GM12878 (cell line): Measurements from ENCODE around the gene CYTH3. TPM values are rescaled to one million over a fixed set of nuclear protein-coding genes. Genes with fewer than 3 reads are reported as not detected.

Experiments
- ATAC-seq: fragments of 200-7000 bp; cut with Tn5 transposase; 3 replicates; pipeline ENCODE4 v1.9.1; 2020; ENCODE audit warnings: mild to moderate bottlenecking, moderate library complexity
- BruUV-seq: library from RNA; stranded (reverse); fragments of 400-500 nt; replicated peaks from 2 replicates; lab custom pipeline; 2021; lab: Mats Ljungman, UMichigan
- CTCF ChIA-PET: fragments of 300-600 bp; sonication (Branson Sonifier 250); formaldehyde crosslinking; extraction: SDS; loops from one replicate; lab custom pipeline; 2021; ENCODE audit warnings: inconsistent platforms; lab: Yijun Ruan, JAX
- POLR2A ChIA-PET: fragments of 350-600 bp; formaldehyde crosslinking; extraction: SDS; loops from one replicate; lab custom pipeline; 2021; ENCODE audit warnings: inconsistent platforms; lab: Charles Lee
- RAD21 ChIA-PET: fragments of 300-600 bp; sonication (Branson Sonifier 250); formaldehyde crosslinking; loops from one replicate; lab custom pipeline; 2023; ENCODE audit warnings: antibody characterized with exemption; ENCODE audit not compliant: unreplicated experiment; lab: Charles Lee
- SMC1A ChIA-PET: fragments of 300-600 bp; sonication (Branson Sonifier 250); formaldehyde crosslinking; loops from one replicate; lab custom pipeline; 2023; ENCODE audit not compliant: unreplicated experiment, uncharacterized antibody; lab: Charles Lee
- DNase-seq: peaks from one replicate; pipeline ENCODE4 v3.0.0-alpha.2; 2011; ENCODE audit warnings: low read depth, low spot score
- FAIRE-seq: peaks from 3 replicates; lab custom pipeline; 2011; peaks lifted over from hg19 to GRCh38; lab: Jason Lieb, UNC
- H2AFZ ChIP-seq: 2 replicates; pipeline ENCODE4 v1.6.0; 2011; ENCODE audit warnings: low read depth, low read length, control low read depth; ENCODE audit not compliant: control insufficient read depth
- H3K27ac ChIP-seq: 2 replicates; pipeline ENCODE4 v1.5.1; 2011; ENCODE audit warnings: control low read depth; ENCODE audit not compliant: control insufficient read depth, insufficient read depth
- H3K27me3 ChIP-seq, 2 experiments: replicated peaks in 1 of 2; 2 replicates each; pipeline versions ENCODE4 v1.6.0 to v1.6.1; 2011; ENCODE audit warnings: low read length in 1 of 2; ENCODE audit not compliant: control insufficient read depth in 2 of 2, insufficient read depth in 2 of 2
- H3K36me3 ChIP-seq, 2 experiments: 2 replicates each; pipeline ENCODE4 v1.5.1; 2011; ENCODE audit warnings: low read length in 1 of 2; ENCODE audit not compliant: control insufficient read depth in 2 of 2, insufficient read depth in 2 of 2
- H3K4me1 ChIP-seq: 2 replicates; pipeline ENCODE4 v1.6.1; 2011; ENCODE audit warnings: mild to moderate bottlenecking, low read length, moderate library complexity, mixed read lengths; ENCODE audit not compliant: control insufficient read depth, insufficient read depth
- H3K4me2 ChIP-seq: 2 replicates; pipeline ENCODE4 v1.6.0; 2011; ENCODE audit warnings: control low read depth; ENCODE audit not compliant: control insufficient read depth, insufficient read depth
- H3K4me3 ChIP-seq: fragments of 200-600 bp; sonication (generic); 2 replicates; pipeline ENCODE4 v1.5.1; 2016
- H3K79me2 ChIP-seq: 2 replicates; pipeline ENCODE4 v1.6.0; 2011; ENCODE audit warnings: low read length; ENCODE audit not compliant: control insufficient read depth, insufficient read depth
- H3K9ac ChIP-seq: 2 replicates; pipeline ENCODE4 v1.8.0; 2011; ENCODE audit warnings: low read length, control low read depth, mixed read lengths; ENCODE audit not compliant: control insufficient read depth, insufficient read depth
- H3K9me3 ChIP-seq: replicated peaks from 3 replicates; pipeline ENCODE4 v1.5.1; 2011; ENCODE audit warnings: mild to moderate bottlenecking, low read length; ENCODE audit not compliant: control insufficient read depth, insufficient read depth
- H4K20me1 ChIP-seq: 2 replicates; pipeline ENCODE4 v1.6.0; 2011; ENCODE audit not compliant: control insufficient read depth, insufficient read depth
- CEBPB ChIP-seq, 2 experiments: fragments of 150-350 bp in 1 of 2; IDR thresholded peaks; 2 replicates each; pipeline ENCODE4 v1.6.1; 2012 to 2014; ENCODE audit warnings: low read depth in 2 of 2, low read length in 2 of 2, borderline replicate concordance in 1 of 2, inconsistent platforms in 1 of 2
- JUNB ChIP-seq: IDR thresholded peaks from 2 replicates; pipeline ENCODE4 v1.6.1; 2016; ENCODE audit warnings: antibody characterized with exemption, mild to moderate bottlenecking
- MEF2A ChIP-seq: IDR thresholded peaks from 2 replicates; pipeline ENCODE4 v1.6.1; 2011; ENCODE audit warnings: low read depth, mild to moderate bottlenecking, low read length, moderate library complexity; ENCODE audit not compliant: insufficient read depth
- MYB ChIP-seq: fragments of 150-350 bp; IDR thresholded peaks from 2 replicates; pipeline ENCODE4 v1.6.1; 2014; ENCODE audit warnings: mild to moderate bottlenecking, low read depth, low read length, borderline replicate concordance
- NFIC ChIP-seq: IDR thresholded peaks from 2 replicates; pipeline ENCODE4 v1.6.1; 2012; ENCODE audit warnings: low read depth, mild to moderate bottlenecking, inconsistent platforms, low read length, moderate library complexity
- PAX5 ChIP-seq: IDR thresholded peaks from 2 replicates; pipeline ENCODE4 v1.6.1; 2011; ENCODE audit warnings: low read depth, low read length, borderline replicate concordance
- PBX3 ChIP-seq: IDR thresholded peaks from 2 replicates; pipeline ENCODE4 v1.6.1; 2011; ENCODE audit warnings: mild to moderate bottlenecking, low read depth, low read length, moderate library complexity; ENCODE audit not compliant: insufficient replicate concordance
- RUNX3 ChIP-seq: IDR thresholded peaks from 2 replicates; pipeline ENCODE4 v1.6.1; 2012; ENCODE audit warnings: low read length, inconsistent platforms
- ZNF207 ChIP-seq: fragments of 450-650 bp; IDR thresholded peaks from 2 replicates; pipeline ENCODE4 v1.6.1; 2014; ENCODE audit warnings: antibody characterized with exemption, mild to moderate bottlenecking, borderline replicate concordance
- WGBS: methylation state at CpG from one replicate; pipeline ENCODE4 v1.1.6; 2016; ENCODE audit warnings: low lambda C conversion rate; ENCODE audit not compliant: insufficient replicate concordance, insufficient coverage; ENCODE audit errors: missing lambda C conversion rate; 5-methylcytosine and 5-hydroxymethylcytosine counted together
- in situ Hi-C: fragments of 300-500 bp; cut with MboI; formaldehyde crosslinking; loops from 9 replicates; pipeline ENCODE4 v1.14.3; 2018; ENCODE audit warnings: mixed read lengths
- intact Hi-C: fragments of 100-400 bp; cut with micrococcal nuclease; formaldehyde crosslinking; loops from one replicate; pipeline ENCODE4 v1.14.2; 2022; ENCODE audit not compliant: unreplicated experiment
- polyA plus RNA-seq, 11 experiments: library from polyadenylated mRNA; depleted of rRNA in 4 of 11; unstranded in 6 of 11; stranded (reverse) in 5 of 11; fragments of >200 nt; fragmentation: Nextera tagmentation in 4 of 11; fragmentation: Illumina TruSeq in 1 of 11; extraction: Ambion mirVana in 4 of 11; extraction: Trizol in 1 of 11; gene quantifications; 1 replicate in 1 of 11; 2 replicates in 10 of 11; pipeline versions ENCODE4 v1.2.1 to v1.2.3, GENCODE V29; 2011 to 2016; ENCODE audit warnings: inconsistent platforms in 2 of 11, missing spikeins in 2 of 11, low read depth in 1 of 11
- total RNA-seq, 4 experiments: library from RNA; depleted of rRNA in 3 of 4; stranded (reverse); fragments of >200 nt in 3 of 4; fragmentation: Illumina TruSeq in 1 of 4; extraction: Trizol in 1 of 4; gene quantifications; 2 replicates each; pipeline versions ENCODE4 v1.2.1 to v1.2.3, GENCODE V29; 2013 to 2021
- TF ChIP-seq, protein P1 (sequence below): fragments of 450-650 bp; IDR thresholded peaks from 2 replicates; pipeline ENCODE4 v1.6.1; 2016; ENCODE audit warnings: mild to moderate bottlenecking
- TF ChIP-seq, protein P2 (sequence below): IDR thresholded peaks from 2 replicates; pipeline ENCODE4 v1.6.1; 2012; ENCODE audit warnings: low read length, inconsistent platforms
- TF ChIP-seq, protein P3 (sequence below): IDR thresholded peaks from 2 replicates; pipeline ENCODE4 v1.6.1; 2012; ENCODE audit warnings: low read depth, low read length, improper control_type of control experiment

CYTH3 gene
- total and polyA plus RNA-seq, 10 of the 15 experiments (the other 5 are each of a cell fraction or from before 2014, with no cell fraction given), result 0.45 to 28.2 (median 15.7) TPM

- in situ Hi-C loops, result no loop called here
- H3K36me3 ChIP-seq, result peaks cover 5 to 10% of the 10 kb centered on the region in 2 experiments
- SMC1A ChIA-PET, result interaction anchor here (1.5 kb wide), 1 partner anchor 87 kb away, joined by 5 read pairs; no protein-coding TSS in a partner anchor
- H3K4me1 ChIP-seq, result peaks cover 5% of the 10 kb centered on the region
- POLR2A ChIA-PET, result no interaction called here
- no peaks in the 10 kb centered on the region for H3K27me3 ChIP-seq
- H3K9ac ChIP-seq, result no peak overlapping the region
- H2AFZ ChIP-seq, result no peak overlapping the region
- H3K79me2 ChIP-seq, result no peaks in the 10 kb centered on the region
- 82% methylated on average over 10 of the region's 10 CpGs for WGBS
- intact Hi-C loops, result loop anchor here (5.0 kb wide), 1 partner anchor 139 kb away; no protein-coding TSS in a partner anchor
- RAD21 ChIA-PET, result interaction anchor here (1.0 to 1.3 kb wide), 2 partner anchors 76 to 87 kb away, joined by 3 to 4 read pairs; no protein-coding TSS in a partner anchor
- H4K20me1 ChIP-seq, result no peaks in the 10 kb centered on the region
- no peak overlapping the region for H3K27ac ChIP-seq
- BruUV-seq, result no TSS peak
- CTCF ChIA-PET, result no interaction called here
- no peaks in the 10 kb centered on the region for H3K9me3 ChIP-seq
- no peak overlapping the region for H3K4me2 ChIP-seq
- TF ChIP-seq MYB (no peak), PAX5 (peak; percentile 38; the same call in 1 of the 2 replicates)
- H3K4me3 ChIP-seq, result no peak overlapping the region
- no peak for ATAC-seq
- FAIRE-seq, result no peak
- DNase-seq, result no peak
These were observed 89.4 kb downstream of the CYTH3 start for GRCh38 chr7:6182993-6183392.

DNA sequence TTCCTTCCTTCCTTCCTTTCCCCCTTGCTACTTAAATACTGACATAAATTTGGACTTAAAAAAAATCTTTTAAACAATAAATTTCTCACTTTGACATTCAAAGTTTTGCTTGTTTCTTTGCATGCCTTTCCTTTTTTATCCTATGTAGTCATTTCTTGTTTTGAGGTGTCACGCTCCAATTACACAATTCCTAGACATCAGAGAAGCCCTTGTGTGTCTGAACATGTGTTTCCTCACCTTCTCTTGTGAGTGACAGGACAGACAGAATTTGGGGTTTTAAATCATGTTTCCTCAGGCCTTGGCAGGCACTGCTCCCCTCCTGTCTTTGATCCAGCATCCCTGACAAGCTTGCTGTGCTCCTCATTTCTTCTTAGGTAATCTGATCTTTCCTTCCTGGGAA lies 91.3 kb downstream of the CYTH3 start:
- 0% methylated on average over 1 of the region's 1 CpG for WGBS
- ChIA-PET CTCF (interaction anchor here (0.5 kb wide), 1 partner anchor 160 kb away, joined by 3 read pairs; no protein-coding TSS in a partner anchor), SMC1A (no interaction called here), RAD21 (no interaction called here), POLR2A (no interaction called here)
- DNase-seq (no peak), ATAC-seq (no peak), FAIRE-seq (no peak)
- H3K9ac ChIP-seq, result no peak overlapping the region
- BruUV-seq, result no TSS peak
- intact Hi-C loops, result loop anchor here (5.0 kb wide), 1 partner anchor 141 kb away; no protein-coding TSS in a partner anchor
- no peak overlapping the region for H3K27ac ChIP-seq
- H3K27me3 ChIP-seq, result no peaks in the 10 kb centered on the region
- H2AFZ ChIP-seq, result no peak overlapping the region
- no peaks in the 10 kb centered on the region for H3K79me2 ChIP-seq
- H3K4me1 ChIP-seq, result peaks cover 5% of the 10 kb centered on the region
- H3K36me3 ChIP-seq, result peaks cover 4 to 8% of the 10 kb centered on the region in 2 experiments; a peak in 3 of 4 replicates
- no peak overlapping the region for H3K4me2 ChIP-seq
- H3K4me3 ChIP-seq, result no peak overlapping the region
- no peaks in the 10 kb centered on the region for H3K9me3 ChIP-seq
- in situ Hi-C loops, result no loop called here
- no peaks in the 10 kb centered on the region for H4K20me1 ChIP-seq
- TF ChIP-seq MEF2A, result peak; percentile 70; the same call in 1 of the 2 replicates
- TF ChIP-seq, protein P1, sequence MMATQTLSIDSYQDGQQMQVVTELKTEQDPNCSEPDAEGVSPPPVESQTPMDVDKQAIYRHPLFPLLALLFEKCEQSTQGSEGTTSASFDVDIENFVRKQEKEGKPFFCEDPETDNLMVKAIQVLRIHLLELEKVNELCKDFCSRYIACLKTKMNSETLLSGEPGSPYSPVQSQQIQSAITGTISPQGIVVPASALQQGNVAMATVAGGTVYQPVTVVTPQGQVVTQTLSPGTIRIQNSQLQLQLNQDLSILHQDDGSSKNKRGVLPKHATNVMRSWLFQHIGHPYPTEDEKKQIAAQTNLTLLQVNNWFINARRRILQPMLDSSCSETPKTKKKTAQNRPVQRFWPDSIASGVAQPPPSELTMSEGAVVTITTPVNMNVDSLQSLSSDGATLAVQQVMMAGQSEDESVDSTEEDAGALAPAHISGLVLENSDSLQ, result peak; percentile 78
- peak; percentile 80 for TF ChIP-seq JUNB
- peak; percentile 67 for TF ChIP-seq PBX3
- TF ChIP-seq, protein P2, sequence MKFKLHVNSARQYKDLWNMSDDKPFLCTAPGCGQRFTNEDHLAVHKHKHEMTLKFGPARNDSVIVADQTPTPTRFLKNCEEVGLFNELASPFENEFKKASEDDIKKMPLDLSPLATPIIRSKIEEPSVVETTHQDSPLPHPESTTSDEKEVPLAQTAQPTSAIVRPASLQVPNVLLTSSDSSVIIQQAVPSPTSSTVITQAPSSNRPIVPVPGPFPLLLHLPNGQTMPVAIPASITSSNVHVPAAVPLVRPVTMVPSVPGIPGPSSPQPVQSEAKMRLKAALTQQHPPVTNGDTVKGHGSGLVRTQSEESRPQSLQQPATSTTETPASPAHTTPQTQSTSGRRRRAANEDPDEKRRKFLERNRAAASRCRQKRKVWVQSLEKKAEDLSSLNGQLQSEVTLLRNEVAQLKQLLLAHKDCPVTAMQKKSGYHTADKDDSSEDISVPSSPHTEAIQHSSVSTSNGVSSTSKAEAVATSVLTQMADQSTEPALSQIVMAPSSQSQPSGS, result peak; percentile 56; the same call in 1 of the 2 replicates
- TF ChIP-seq CEBPB (IDR thresholded peaks at IDR 0.05; ENCODE audit: borderline replicate concordance in 1 of 2, low read depth in 2 of 2, low read length in 2 of 2), result 0 out of 4 replicates have a peak, but pooled peaks of 1 of the 2 experiments have one; percentile 21
- TF ChIP-seq, protein P3, sequence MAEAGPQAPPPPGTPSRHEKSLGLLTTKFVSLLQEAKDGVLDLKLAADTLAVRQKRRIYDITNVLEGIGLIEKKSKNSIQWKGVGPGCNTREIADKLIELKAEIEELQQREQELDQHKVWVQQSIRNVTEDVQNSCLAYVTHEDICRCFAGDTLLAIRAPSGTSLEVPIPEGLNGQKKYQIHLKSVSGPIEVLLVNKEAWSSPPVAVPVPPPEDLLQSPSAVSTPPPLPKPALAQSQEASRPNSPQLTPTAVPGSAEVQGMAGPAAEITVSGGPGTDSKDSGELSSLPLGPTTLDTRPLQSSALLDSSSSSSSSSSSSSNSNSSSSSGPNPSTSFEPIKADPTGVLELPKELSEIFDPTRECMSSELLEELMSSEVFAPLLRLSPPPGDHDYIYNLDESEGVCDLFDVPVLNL, result no peak
- no peak for TF ChIP-seq ZNF207
- TF ChIP-seq NFIC, result peak; percentile 75; the same call in 1 of the 2 replicates
- TF ChIP-seq RUNX3, result peak; percentile 46; the same call in 1 of the 2 replicates
